Measurements from ENCODE around the gene IGFBP3.

DNA sequence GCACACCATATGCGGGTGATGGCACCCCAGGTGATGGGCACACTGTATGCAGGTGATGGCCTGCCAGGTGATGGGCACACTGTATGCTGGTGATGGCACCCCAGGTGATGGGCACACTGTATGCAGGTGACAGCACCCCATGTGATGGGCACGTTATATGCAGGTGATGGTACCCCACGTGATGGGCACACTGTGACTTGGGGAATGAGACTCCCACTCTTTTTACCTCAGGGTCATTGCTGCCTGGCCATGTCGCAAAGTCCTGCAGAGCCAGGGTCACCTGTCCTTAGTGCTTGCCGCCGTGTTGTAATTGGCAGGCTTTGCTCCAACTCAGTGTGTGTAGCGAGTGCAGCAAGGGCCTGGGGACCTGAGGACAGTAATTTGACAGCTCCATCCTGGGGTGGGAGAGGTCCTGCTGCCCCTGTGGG lies 40.6 kb downstream of the IGFBP3 start:
- no peak for TF ChIP-seq RFX5 (IDR thresholded peaks at IDR 0.05; ENCODE audit: low read depth, low read length)
- TF ChIP-seq SP1 (IDR thresholded peaks at IDR 0.05), result no peak
- no peak for TF ChIP-seq SP1 (CRISPR knock-in tag; IDR thresholded peaks at IDR 0.05)
- no peak for TF ChIP-seq IKZF1 (IDR thresholded peaks at IDR 0.05)
- no peak for TF ChIP-seq SRSF1 (optimal IDR thresholded peaks at IDR 0.05; ENCODE audit: low read depth, low read length)

Measured in HepG2 (cell line).